Urinary bladder (tissue), 4 donors: Measurements from ENCODE around the gene VN1R2. TPM values are rescaled to one million over a fixed set of nuclear protein-coding genes. Genes with fewer than 3 reads are reported as not detected.
"Not testable (repeated sequence)": the region's sequence is repeated elsewhere in the genome, so short reads cannot be mapped to it uniquely, and the experiment has no call there.

Experiments
- DNase-seq: peaks from one replicate; pipeline ENCODE4 v3.0.0-alpha.2; 2015; ENCODE audit errors: extremely low spot score
- H3K27ac ChIP-seq: one replicate; pipeline ENCODE4 v1.5.1; 2013; ENCODE audit warnings: low read depth, mild to moderate bottlenecking, moderate library complexity
- H3K36me3 ChIP-seq: one replicate; pipeline ENCODE4 v1.6.1; 2013; ENCODE audit warnings: mild to moderate bottlenecking, moderate library complexity; ENCODE audit not compliant: insufficient read depth
- H3K4me1 ChIP-seq: one replicate; pipeline ENCODE4 v1.6.1; 2013; ENCODE audit warnings: mild to moderate bottlenecking, moderate library complexity; ENCODE audit not compliant: insufficient read depth
- H3K4me3 ChIP-seq: one replicate; pipeline ENCODE4 v1.5.1; 2013; ENCODE audit warnings: low read depth, low read length
- WGBS: extraction: QIAGEN DNeasy Blood & Tissue Kit; methylation state at CpG from one replicate; pipeline ENCODE4 v1.1.7; 2013; 5-methylcytosine and 5-hydroxymethylcytosine counted together
- polyA plus RNA-seq: library from polyadenylated mRNA; stranded (reverse); fragments of 200-250 nt; gene quantifications from one replicate; pipeline ENCODE4 v1.2.3, GENCODE V29; 2013
- total RNA-seq: library from RNA; depleted of rRNA; stranded (reverse); fragments of >200 nt; gene quantifications from one replicate; pipeline ENCODE4 v1.2.3, GENCODE V29; 2014
- donor health status: healthy with polysubstance abuse.
- donor health status: healthy.

Gene VN1R2
- total and polyA plus RNA-seq, 2 donors, result not detected

GRCh38 chr19:53285087-53285486 is 27.0 kb downstream of the VN1R2 start:
- H3K4me3 ChIP-seq, result no peak overlapping the region
- H3K27ac ChIP-seq, result no peak overlapping the region
- DNase-seq, result no peak
- H3K36me3 ChIP-seq, result no peaks in the 10 kb centered on the region
- H3K4me1 ChIP-seq, result no peaks in the 10 kb centered on the region
- WGBS, result 60% methylated on average over 4 of the region's 4 CpGs

GRCh38 chr19:53290758-53291549 is 32.9 kb downstream of the VN1R2 start:
- no peak for DNase-seq
- H3K27ac ChIP-seq, result no peak overlapping the region
- H3K4me1 ChIP-seq, result no peaks in the 10 kb centered on the region
- H3K4me3 ChIP-seq, result no peak overlapping the region
- 91% methylated on average over 47 of the region's 47 CpGs for WGBS
- H3K36me3 ChIP-seq, result no peaks in the 10 kb centered on the region

GRCh38 chr19:53294786-53295441 is 36.8 kb downstream of the VN1R2 start:
- Histone ChIP-seq H3K27ac (no peak overlapping the region), H3K36me3 (no peaks in the 10 kb centered on the region), H3K4me1 (no peaks in the 10 kb centered on the region), H3K4me3 (no peak overlapping the region)
- no peak for DNase-seq
- 80% methylated on average over 7 of the region's 7 CpGs for WGBS

- WGBS, result 51% methylated on average over 2 of the region's 8 CpGs
- H3K4me3 ChIP-seq, H3K27ac ChIP-seq, DNase-seq, H3K4me1 ChIP-seq, H3K36me3 ChIP-seq: not testable (repeated sequence)
Observed at GRCh38 chr19:53301341-53301740, 43.2 kb downstream of the VN1R2 start.

- H3K4me1 ChIP-seq, result no peaks in the 10 kb centered on the region
- H3K36me3 ChIP-seq, result no peaks in the 10 kb centered on the region
- 5% methylated on average over 32 of the region's 32 CpGs for WGBS
- no peak for DNase-seq
- H3K27ac ChIP-seq, result no peak overlapping the region
- no peak overlapping the region for H3K4me3 ChIP-seq
Observed at GRCh38 chr19:53308339-53308811, 50.3 kb downstream of the VN1R2 start.

Other genes with a start within 250 kb of the VN1R2 start
- gene ERVV-1, start 244.4 kb upstream of the VN1R2 start, total RNA-seq, result not detected
- gene ERVV-1, start 244.4 kb upstream of the VN1R2 start, polyA plus RNA-seq, result 0.05 TPM
- gene ERVV-2, start 213.6 kb upstream of the VN1R2 start, total RNA-seq, result not detected
- not detected for gene ERVV-2, start 213.6 kb upstream of the VN1R2 start, polyA plus RNA-seq
- gene ZNF160, start 154.9 kb upstream of the VN1R2 start, total RNA-seq, result 60.1 TPM
- 28.0 TPM for gene ZNF160, start 154.9 kb upstream of the VN1R2 start, polyA plus RNA-seq
- 21.9 TPM for gene ZNF415, start 125.4 kb upstream of the VN1R2 start, total RNA-seq
- gene ZNF415, start 125.4 kb upstream of the VN1R2 start, polyA plus RNA-seq, result 13.3 TPM
- 28.2 TPM for gene ZNF347, start 99.2 kb upstream of the VN1R2 start, total RNA-seq
- gene ZNF347, start 99.2 kb upstream of the VN1R2 start, polyA plus RNA-seq, result 4.8 TPM
- gene ZNF665, start 64.9 kb upstream of the VN1R2 start, total RNA-seq, result 11.9 TPM
- gene ZNF665, start 64.9 kb upstream of the VN1R2 start, polyA plus RNA-seq, result 10.0 TPM
- gene ZNF677, start 3.4 kb upstream of the VN1R2 start, total RNA-seq, result 31.2 TPM
- 16.8 TPM for gene ZNF677, start 3.4 kb upstream of the VN1R2 start, polyA plus RNA-seq
- not detected for gene VN1R4, start 9.4 kb downstream of the VN1R2 start, total RNA-seq
- not detected for gene VN1R4, start 9.4 kb downstream of the VN1R2 start, polyA plus RNA-seq
- 17.8 TPM for gene ZNF845, start 75.5 kb downstream of the VN1R2 start, total RNA-seq
- 3.4 TPM for gene ZNF845, start 75.5 kb downstream of the VN1R2 start, polyA plus RNA-seq
- gene ZNF525, start 107.4 kb downstream of the VN1R2 start, total RNA-seq, result 23.1 TPM
- gene ZNF525, start 107.4 kb downstream of the VN1R2 start, polyA plus RNA-seq, result 4.6 TPM
- gene ZNF765, start 136.9 kb downstream of the VN1R2 start, total RNA-seq, result 32.5 TPM
- gene ZNF765, start 136.9 kb downstream of the VN1R2 start, polyA plus RNA-seq, result 5.7 TPM
- 29.4 TPM for gene ZNF761, start 173.7 kb downstream of the VN1R2 start, total RNA-seq
- gene ZNF761, start 173.7 kb downstream of the VN1R2 start, polyA plus RNA-seq, result 8.5 TPM
- gene ZNF813, start 209.4 kb downstream of the VN1R2 start, total RNA-seq, result 11.7 TPM
- gene ZNF813, start 209.4 kb downstream of the VN1R2 start, polyA plus RNA-seq, result 2.3 TPM